ENCODE data around the gene PSMA5.

- TF ChIP-seq CTCF (IDR thresholded peaks at IDR 0.05) (no peak), POLR2A (IDR thresholded peaks at IDR 0.05) (no peak), EP300 (IDR thresholded peaks at IDR 0.05) (no peak)
These were observed 40.8 kb downstream of the PSMA5 start for GRCh38 chr1:109385417-109385816.
